ENCODE results near the gene ABCB8.

ABCB8 gene

GRCh38 chr7:151017953-151018420 lies 10.3 kb upstream of the ABCB8 start:
- no peak overlapping the region for H3K4me3 ChIP-seq (ENCODE audit: low read length)
- peak; percentile 51 for DNase-seq (ENCODE audit: low read depth)
- TF ChIP-seq CTCF (IDR thresholded peaks at IDR 0.05; ENCODE audit: insufficient read depth, low read depth, low read length, missing control alignments) = peak; percentile 74

- peak overlapping the region; percentile 4 for H3K4me3 ChIP-seq (ENCODE audit: low read length)
- no peak for TF ChIP-seq CTCF (IDR thresholded peaks at IDR 0.05; ENCODE audit: insufficient read depth, low read depth, low read length, missing control alignments)
- peak; percentile 48 for DNase-seq (ENCODE audit: low read depth)
Observed at GRCh38 chr7:151018421-151019129, 9.7 kb upstream of the ABCB8 start.

GRCh38 chr7:151019130-151019447 lies 9.2 kb upstream of the ABCB8 start:
- no peak for TF ChIP-seq CTCF (IDR thresholded peaks at IDR 0.05; ENCODE audit: insufficient read depth, low read depth, low read length, missing control alignments)
- DNase-seq (ENCODE audit: low read depth) = no peak
- no peak overlapping the region for H3K4me3 ChIP-seq (ENCODE audit: low read length)

GRCh38 chr7:151020231-151020630 lies 8.0 kb upstream of the ABCB8 start:
- H3K4me3 ChIP-seq (ENCODE audit: low read length) = no peak overlapping the region
- no peak for DNase-seq (ENCODE audit: low read depth)
- TF ChIP-seq CTCF (IDR thresholded peaks at IDR 0.05; ENCODE audit: insufficient read depth, low read depth, low read length, missing control alignments) = no peak

- no peak overlapping the region for H3K4me3 ChIP-seq (ENCODE audit: low read length)
- no peak for TF ChIP-seq CTCF (IDR thresholded peaks at IDR 0.05; ENCODE audit: insufficient read depth, low read depth, low read length, missing control alignments)
- DNase-seq (ENCODE audit: low read depth) = no peak
Observed at GRCh38 chr7:151023232-151023631, 5.0 kb upstream of the ABCB8 start.

GRCh38 chr7:151024435-151025056 lies 3.7 kb upstream of the ABCB8 start, which contains the start of gene ATG9B:
Gene ATG9B (minus strand): TSS chr7:151024494. CDS start chr7:151024423, 71 bp downstream.
- no peak for TF ChIP-seq CTCF (IDR thresholded peaks at IDR 0.05; ENCODE audit: insufficient read depth, low read depth, low read length, missing control alignments)
- peak; percentile 43 for DNase-seq (ENCODE audit: low read depth)
- no peak within 1 kb of the TSS for H3K4me3 ChIP-seq (ENCODE audit: low read length)
